GM12878 (cell line): ENCODE measurements around the gene SPINDOC. TPM values are rescaled to one million over a fixed set of nuclear protein-coding genes. Genes with fewer than 3 reads are reported as not detected.

Experiments
- ASH2L ChIP-seq: fragments of 300-600, 200-600 bp; sonication (generic); IDR thresholded peaks from 2 replicates; pipeline ENCODE4 v1.6.1; 2017; ENCODE audit warnings: low read depth, mild to moderate bottlenecking, borderline replicate concordance
- ATF3 ChIP-seq: IDR thresholded peaks from 2 replicates; pipeline ENCODE4 v1.6.1; 2011; ENCODE audit warnings: low read depth, mild to moderate bottlenecking, low read length, moderate library complexity, borderline replicate concordance; ENCODE audit errors: extremely low read depth
- CHD1 ChIP-seq: IDR thresholded peaks from 2 replicates; pipeline ENCODE4 v1.6.1; 2012; ENCODE audit warnings: low read depth, low read length, improper control_type of control experiment
- CREB1 ChIP-seq: IDR thresholded peaks from 2 replicates; pipeline ENCODE4 v1.6.1; 2012; ENCODE audit warnings: low read depth, mild to moderate bottlenecking, inconsistent platforms
- CUX1 ChIP-seq: IDR thresholded peaks from 2 replicates; pipeline ENCODE4 v1.6.1; 2012; ENCODE audit warnings: improper control_type of control experiment, low read depth, low read length; ENCODE audit not compliant: insufficient replicate concordance
- EP300 ChIP-seq, 2 experiments: fragments of 150-350 bp in 1 of 2; IDR thresholded peaks; 2 replicates each; pipeline ENCODE4 v1.6.1; 2011 to 2012; ENCODE audit warnings: low read depth in 2 of 2, low read length in 2 of 2, borderline replicate concordance in 1 of 2, improper control_type of control experiment in 1 of 2, inconsistent platforms in 1 of 2; ENCODE audit not compliant: control insufficient read depth in 1 of 2
- FOS ChIP-seq: IDR thresholded peaks from 3 replicates; pipeline ENCODE4 v1.6.1; 2011; ENCODE audit warnings: borderline replicate concordance; ENCODE audit not compliant: insufficient read length; ENCODE audit errors: extremely low read depth
- GATAD2B ChIP-seq: fragments of 450-650 bp; conservative IDR thresholded peaks from 2 replicates; pipeline ENCODE4 v1.6.1; 2017; ENCODE audit warnings: low read depth, mild to moderate bottlenecking, moderate library complexity
- IKZF2 ChIP-seq, 2 experiments: fragments of 450-650 bp; IDR thresholded peaks; 2 replicates each; pipeline ENCODE4 v1.6.1; 2017; ENCODE audit warnings: mild to moderate bottlenecking in 2 of 2, moderate library complexity in 2 of 2
- MEF2A ChIP-seq: IDR thresholded peaks from 2 replicates; pipeline ENCODE4 v1.6.1; 2011; ENCODE audit warnings: low read depth, mild to moderate bottlenecking, low read length, moderate library complexity; ENCODE audit not compliant: insufficient read depth
- PBX3 ChIP-seq: IDR thresholded peaks from 2 replicates; pipeline ENCODE4 v1.6.1; 2011; ENCODE audit warnings: mild to moderate bottlenecking, low read depth, low read length, moderate library complexity; ENCODE audit not compliant: insufficient replicate concordance
- POLR2AphosphoS2 ChIP-seq: IDR thresholded peaks from 2 replicates; pipeline ENCODE4 v1.6.1; 2011; ENCODE audit warnings: low read depth, mild to moderate bottlenecking, low read length, improper control_type of control experiment, moderate library complexity
- RB1 ChIP-seq: fragments of 450-650 bp; formaldehyde crosslinking; IDR thresholded peaks from 2 replicates; pipeline ENCODE4 v1.6.1; 2017; ENCODE audit warnings: mild to moderate bottlenecking, borderline replicate concordance
- RCOR1 ChIP-seq: conservative IDR thresholded peaks from 2 replicates; pipeline ENCODE4 v1.6.1; 2012; ENCODE audit warnings: low read depth, low read length, improper control_type of control experiment
- SKIL ChIP-seq: fragments of 450-650 bp; IDR thresholded peaks from 2 replicates; pipeline ENCODE4 v1.6.1; 2017; ENCODE audit warnings: mild to moderate bottlenecking, low read depth, inconsistent platforms; ENCODE audit not compliant: poor library complexity, severe bottlenecking
- SMAD1 ChIP-seq: fragments of 450-650 bp; IDR thresholded peaks from 2 replicates; pipeline ENCODE4 v1.6.1; 2018; ENCODE audit warnings: mild to moderate bottlenecking, low read depth; ENCODE audit not compliant: partially characterized antibody
- SREBF2 ChIP-seq: IDR thresholded peaks from 2 replicates; pipeline ENCODE4 v1.6.1; 2012; ENCODE audit warnings: mild to moderate bottlenecking, low read length
- SRF ChIP-seq, 2 experiments: IDR thresholded peaks; 2 replicates each; pipeline ENCODE4 v1.6.1; 2011; ENCODE audit warnings: low read depth in 2 of 2, low read length in 2 of 2, mild to moderate bottlenecking in 1 of 2, moderate library complexity in 1 of 2
- TCF7 ChIP-seq: IDR thresholded peaks from 2 replicates; pipeline ENCODE4 v1.6.1; 2014; ENCODE audit warnings: antibody characterized with exemption, borderline replicate concordance
- ZNF622 ChIP-seq: fragments of 450-650 bp; IDR thresholded peaks from 2 replicates; pipeline ENCODE4 v1.6.1; 2017; ENCODE audit warnings: mild to moderate bottlenecking, inconsistent platforms
- ZSCAN29 ChIP-seq: fragments of 450-650 bp; IDR thresholded peaks from 2 replicates; pipeline ENCODE4 v1.6.1; 2017; ENCODE audit warnings: mild to moderate bottlenecking, moderate library complexity
- polyA plus RNA-seq, 11 experiments: library from polyadenylated mRNA; depleted of rRNA in 4 of 11; unstranded in 6 of 11; stranded (reverse) in 5 of 11; fragments of >200 nt; fragmentation: Nextera tagmentation in 4 of 11; fragmentation: Illumina TruSeq in 1 of 11; extraction: Ambion mirVana in 4 of 11; extraction: Trizol in 1 of 11; gene quantifications; 1 replicate in 1 of 11; 2 replicates in 10 of 11; pipeline versions ENCODE4 v1.2.1 to v1.2.3, GENCODE V29; 2011 to 2016; ENCODE audit warnings: inconsistent platforms in 2 of 11, missing spikeins in 2 of 11, low read depth in 1 of 11
- total RNA-seq, 4 experiments: library from RNA; depleted of rRNA in 3 of 4; stranded (reverse); fragments of >200 nt in 3 of 4; fragmentation: Illumina TruSeq in 1 of 4; extraction: Trizol in 1 of 4; gene quantifications; 2 replicates each; pipeline versions ENCODE4 v1.2.1 to v1.2.3, GENCODE V29; 2013 to 2021

SPINDOC gene
- total and polyA plus RNA-seq, 10 of the 15 experiments (the other 5 are each of a cell fraction or from before 2014, with no cell fraction given) = 0.88 to 38.2 (median 16.9) TPM

GRCh38 chr11:63866211-63866610 lies 53.0 kb downstream of the SPINDOC start (continued):
- no peak for TF ChIP-seq SRF (IDR thresholded peaks at IDR 0.05; ENCODE audit: low read depth in 2 of 2, low read length in 2 of 2)
- TF ChIP-seq EP300 (IDR thresholded peaks at IDR 0.05; ENCODE audit: borderline replicate concordance in 1 of 2, control insufficient read depth in 1 of 2, low read depth in 2 of 2, low read length in 2 of 2) = peak in 1 of 2 experiments; percentile 42; a peak in 1 of 4 replicates
- peak; percentile 84 to 87 for TF ChIP-seq IKZF2 (IDR thresholded peaks at IDR 0.05)
- TF ChIP-seq MEF2A = no peak
- TF ChIP-seq PBX3 = no peak
- no peak for TF ChIP-seq FOS
- TF ChIP-seq TCF7 = no peak
- no peak for TF ChIP-seq SREBF2
- no peak for TF ChIP-seq RCOR1
- no peak for TF ChIP-seq ATF3
- peak; percentile 95 for TF ChIP-seq SKIL
- no peak; the same call in 1 of the 2 replicates for TF ChIP-seq RB1
- peak; percentile 97 for TF ChIP-seq SMAD1
- TF ChIP-seq CREB1 = no peak
- TF ChIP-seq CUX1 = peak; percentile 46
- TF ChIP-seq ASH2L = no peak
- TF ChIP-seq GATAD2B = no peak
- no peak for TF ChIP-seq ZSCAN29
- no peak for TF ChIP-seq POLR2AphosphoS2
- TF ChIP-seq ZNF622 = no peak
- no peak for TF ChIP-seq CHD1
